Eye (tissue), 1 donor: Measurements from ENCODE around the gene SCMH1.
A peak's percentile ranks its signal among the peaks of the same experiment; 100 is the strongest.

Experiments
- DNase-seq: peaks from one replicate; pipeline ENCODE4 v3.0.0-alpha.2; 2015

SCMH1 gene

DNA sequence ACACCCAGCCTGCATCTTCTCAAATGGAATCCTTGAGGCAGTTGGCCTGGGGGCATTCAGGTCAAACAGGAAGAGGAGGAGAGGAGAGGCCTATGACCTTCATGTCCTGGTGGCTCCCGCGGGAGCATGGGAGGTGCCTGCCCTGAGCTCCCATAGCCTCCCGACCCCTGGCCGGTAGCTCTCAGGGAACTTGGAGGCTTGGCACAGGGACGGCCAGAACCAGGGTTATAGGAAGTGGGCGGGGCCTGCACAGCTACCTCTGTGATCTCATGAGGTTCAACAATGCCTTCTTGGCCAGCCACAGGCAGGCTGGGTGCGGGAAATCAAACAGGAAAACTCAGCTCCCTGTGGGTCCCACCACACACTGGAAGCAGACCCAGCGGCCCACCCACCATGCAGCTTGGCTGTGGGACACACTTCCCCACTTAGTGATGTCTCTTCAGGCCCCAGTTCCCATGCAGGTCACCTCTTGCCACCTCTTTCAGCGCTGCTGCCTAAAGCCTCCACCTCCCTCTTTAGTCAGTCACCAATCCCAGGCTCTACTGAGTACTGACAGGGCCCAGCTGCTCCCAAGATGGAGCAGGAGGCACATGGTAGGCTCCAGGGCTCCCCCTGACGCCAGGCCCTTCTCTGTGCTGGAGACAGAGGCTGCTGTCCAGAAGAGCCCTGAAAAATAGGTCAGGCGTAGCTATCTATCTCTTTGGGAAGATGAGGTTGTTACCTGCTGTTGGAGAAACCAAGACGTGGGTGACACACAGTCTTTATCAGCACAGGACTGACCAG lies 220.4 kb downstream of the SCMH1 start, which contains the start of gene SLFNL1:
Gene SLFNL1, minus strand, starts transcription at position 200 of the 783 bp plus-strand sequence. CDS start 1,065 bp downstream, outside the sequence.
- peak; percentile 53 for DNase-seq

DNA sequence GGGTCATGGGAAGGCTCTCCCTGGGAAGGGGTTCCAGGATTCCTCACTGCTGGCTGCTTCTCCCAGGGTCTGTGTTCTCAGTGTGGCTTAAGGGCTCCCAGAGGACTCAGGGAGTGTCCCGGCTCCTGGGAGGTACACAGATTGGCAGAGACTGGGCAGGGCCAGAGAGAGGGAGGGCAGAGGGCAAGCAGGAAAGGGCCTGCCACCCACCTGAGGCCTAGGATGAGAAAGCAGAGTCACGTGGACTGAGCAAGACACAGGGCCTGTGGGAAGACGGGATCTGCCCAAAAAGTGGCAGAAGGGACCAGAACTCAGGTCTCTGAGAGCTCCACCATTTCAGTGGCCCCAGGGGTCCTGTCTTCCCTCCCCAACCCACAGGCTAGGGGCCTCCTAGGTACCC lies 221.5 kb downstream of the SCMH1 start:
- DNase-seq = no peak

GRCh38 chr1:41020109-41020576 lies 222.0 kb downstream of the SCMH1 start:
- no peak for DNase-seq

GRCh38 chr1:41019353-41019745 lies 222.8 kb downstream of the SCMH1 start:
- no peak for DNase-seq

DNA sequence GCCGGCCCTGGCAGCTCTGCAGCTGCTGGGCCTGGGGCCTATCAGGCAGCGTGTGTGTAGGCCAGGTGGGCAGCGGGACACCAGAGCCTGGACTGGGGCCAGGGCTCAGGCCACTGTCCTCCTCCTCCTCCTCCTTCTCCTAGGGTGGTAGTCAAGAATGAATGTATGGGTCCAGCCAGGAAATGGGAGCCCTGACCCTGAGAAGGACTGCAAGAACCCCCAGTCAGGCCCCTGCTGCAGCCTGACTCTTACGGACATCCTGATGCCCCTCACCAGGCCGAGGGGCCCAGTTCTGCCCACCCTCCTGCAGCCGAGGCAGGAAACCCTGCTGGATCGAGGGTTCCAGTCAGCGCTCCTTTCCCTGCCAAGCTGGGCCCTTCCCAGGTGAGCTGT lies 224.1 kb downstream of the SCMH1 start:
- no peak for DNase-seq

DNA sequence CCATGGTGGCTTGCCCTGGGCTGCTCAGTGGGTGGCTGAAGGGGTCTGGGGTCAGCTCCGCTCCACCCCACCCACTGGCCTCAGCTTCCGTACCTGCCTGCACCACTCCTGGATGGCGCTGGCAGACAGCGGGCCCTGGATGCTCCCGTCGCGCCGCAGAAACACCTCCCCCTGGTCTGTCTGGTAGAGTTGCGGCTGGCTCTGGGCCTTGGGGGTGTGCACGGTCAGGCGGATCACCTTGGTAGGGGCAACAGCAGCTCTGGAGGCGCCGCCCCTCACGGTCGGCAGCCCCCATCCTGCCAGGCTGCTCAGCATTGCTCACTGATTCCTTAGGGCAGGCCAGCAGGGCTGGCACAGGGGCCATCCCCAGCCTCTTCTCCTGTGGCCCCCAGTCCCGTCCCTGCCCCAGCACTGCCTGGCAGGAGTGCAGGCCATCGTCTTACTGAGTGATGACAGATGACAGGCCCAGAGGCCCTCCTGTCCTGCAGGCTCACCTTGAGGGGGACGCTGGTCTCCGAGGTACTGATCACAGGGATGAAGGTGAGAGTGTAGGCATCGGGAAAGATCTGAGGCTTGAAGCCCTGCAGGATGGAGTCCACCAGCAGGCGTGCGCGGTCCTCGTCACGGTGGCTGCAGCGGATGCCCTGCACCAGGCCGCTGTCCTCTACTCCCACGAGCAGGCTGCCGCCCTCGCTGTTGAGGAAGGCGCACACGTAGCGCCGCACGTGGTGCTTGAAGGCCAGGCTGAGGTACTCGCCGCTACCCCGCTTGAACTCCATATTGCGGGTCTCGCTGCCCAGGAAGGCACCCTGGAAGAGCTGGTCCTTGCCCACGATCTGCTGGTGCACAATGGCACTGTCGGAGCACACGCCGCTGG lies 224.7 kb downstream of the SCMH1 start:
- DNase-seq = no peak

DNA sequence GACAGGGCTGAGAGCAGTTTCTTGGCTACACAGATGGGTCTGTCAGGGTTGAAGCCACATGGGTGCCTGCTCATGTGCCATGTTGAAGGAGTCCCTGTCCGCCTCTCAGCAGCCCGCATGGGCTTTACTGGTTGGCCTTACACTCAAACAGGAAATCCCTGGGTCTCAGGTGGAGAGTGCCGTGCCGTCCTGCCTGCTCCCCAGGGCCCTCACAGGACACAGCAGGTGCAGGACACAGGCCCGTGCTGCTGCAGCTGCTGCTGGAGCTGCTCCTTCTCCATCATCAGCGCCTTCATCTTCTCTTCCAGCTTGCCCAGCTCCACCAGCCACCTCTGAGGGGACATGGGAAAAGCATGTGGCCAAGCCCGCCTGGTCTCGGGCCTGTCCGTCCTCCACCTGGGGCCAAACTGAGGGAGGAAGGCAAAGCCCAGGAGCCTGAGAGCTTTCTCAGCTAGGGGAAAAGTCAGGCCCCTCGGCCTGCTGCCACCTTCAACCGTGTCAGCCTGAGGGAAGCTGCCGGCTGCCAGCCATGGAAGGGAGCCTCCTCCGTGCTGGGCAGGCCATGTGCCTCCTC lies 226.1 kb downstream of the SCMH1 start:
- no peak for DNase-seq

DNA sequence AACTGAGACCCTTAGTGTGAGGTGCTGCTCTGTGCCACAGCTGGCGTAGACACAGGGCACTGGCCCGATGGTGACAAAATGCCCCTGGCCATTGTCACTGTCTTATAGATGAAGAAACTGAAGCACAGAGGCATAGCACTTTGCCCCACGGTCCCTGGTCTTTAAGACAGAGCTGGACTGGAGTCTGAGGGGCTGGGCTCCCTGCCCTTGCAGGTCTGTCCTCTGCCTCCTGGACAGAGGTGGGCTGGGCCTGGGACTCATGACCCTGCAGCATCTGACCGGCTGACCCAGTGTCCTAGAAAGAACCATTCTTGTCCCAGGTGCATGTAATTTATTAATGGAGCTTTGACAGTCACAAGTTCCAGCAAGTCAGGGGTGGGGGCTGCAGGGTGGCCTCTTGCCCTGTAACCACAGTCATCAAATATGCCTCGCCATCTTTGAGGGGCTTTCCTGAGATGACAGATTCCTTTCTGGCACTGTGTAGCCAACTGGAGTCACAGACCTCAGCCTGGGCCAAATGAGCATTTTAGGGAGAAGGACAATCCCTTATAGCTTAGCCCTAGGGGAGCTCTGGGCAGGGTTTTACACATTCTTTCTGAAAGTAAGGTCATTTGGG lies 226.7 kb downstream of the SCMH1 start:
- DNase-seq = no peak

DNA sequence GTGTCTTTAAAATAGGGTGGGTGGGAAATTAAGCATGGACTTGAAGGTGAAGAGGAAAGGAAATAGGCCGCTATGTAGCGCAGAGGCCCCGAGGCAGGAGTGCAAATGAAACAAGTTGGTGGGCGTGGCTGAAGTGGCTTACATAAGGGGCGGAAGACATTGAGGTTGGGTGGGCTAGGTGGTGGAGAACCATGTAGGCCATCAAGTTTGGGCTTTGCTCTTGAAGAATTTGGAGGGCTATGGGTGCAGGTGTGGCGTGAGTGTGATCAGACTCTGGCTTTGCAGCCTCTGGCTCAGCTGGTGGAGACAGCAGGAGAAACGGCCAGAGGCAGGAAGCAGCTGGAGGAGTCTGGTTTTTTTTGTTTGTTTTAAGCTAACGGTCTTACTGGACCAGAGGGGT lies 227.2 kb downstream of the SCMH1 start:
- DNase-seq = no peak

DNA sequence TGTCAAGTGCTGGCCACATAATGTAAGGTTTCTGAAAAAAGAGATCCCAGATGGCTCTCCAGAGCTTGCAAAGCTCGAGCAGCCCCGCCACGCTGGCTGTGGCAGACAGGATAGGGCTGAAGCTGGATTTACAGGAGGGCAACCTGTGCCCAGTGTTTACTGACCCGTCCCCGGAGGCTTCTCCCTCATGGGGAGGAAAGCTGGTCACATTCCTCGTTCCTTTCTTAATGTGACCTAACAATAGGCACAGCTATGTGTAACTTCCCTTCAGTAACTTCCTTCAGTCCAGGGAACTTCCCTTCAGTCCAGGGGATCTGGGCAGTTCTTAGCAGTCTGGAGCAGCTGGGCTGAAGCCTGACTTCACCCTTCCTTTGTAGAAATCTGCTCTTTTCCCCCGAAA lies 228.3 kb downstream of the SCMH1 start:
- DNase-seq = no peak

DNA sequence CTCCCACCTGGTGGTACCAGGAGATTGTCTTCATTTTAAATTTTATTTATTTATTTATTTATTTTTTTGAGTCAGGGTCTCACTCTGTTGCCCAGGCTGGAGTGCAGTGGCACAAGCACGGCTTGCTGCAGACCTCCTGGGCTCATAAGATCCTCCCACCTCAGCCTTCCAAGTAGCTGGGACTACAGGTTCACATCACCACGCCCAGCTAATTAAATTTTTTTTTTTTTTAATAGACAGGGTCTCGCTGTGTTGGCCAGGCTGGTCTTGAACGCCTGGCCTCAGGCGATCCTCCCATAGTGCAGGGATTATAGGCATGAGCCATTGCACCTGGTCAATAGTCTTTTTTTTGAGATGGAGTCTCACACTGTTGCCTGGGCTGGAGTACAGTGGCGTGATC lies 229.1 kb downstream of the SCMH1 start:
- no peak for DNase-seq

DNA sequence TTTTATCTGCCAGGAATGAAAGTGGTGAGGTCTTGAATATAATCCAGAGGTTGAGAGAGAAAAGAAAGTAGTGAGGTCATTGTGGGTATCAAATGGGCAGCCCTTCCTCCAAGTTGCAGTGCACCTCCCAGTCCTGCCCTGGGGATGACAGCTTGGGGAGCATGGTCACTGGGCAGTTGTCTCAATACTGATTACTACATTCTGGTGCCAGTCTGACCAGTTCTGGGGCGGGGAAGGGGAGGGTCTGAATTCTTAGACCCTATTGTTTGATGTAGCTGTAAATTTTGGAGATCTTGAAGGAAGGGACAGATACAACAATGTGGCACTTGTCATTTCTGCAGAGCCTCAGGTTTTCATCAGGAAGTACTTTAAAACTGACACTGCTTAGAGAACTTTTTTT lies 231.8 kb downstream of the SCMH1 start:
- no peak for DNase-seq

DNA sequence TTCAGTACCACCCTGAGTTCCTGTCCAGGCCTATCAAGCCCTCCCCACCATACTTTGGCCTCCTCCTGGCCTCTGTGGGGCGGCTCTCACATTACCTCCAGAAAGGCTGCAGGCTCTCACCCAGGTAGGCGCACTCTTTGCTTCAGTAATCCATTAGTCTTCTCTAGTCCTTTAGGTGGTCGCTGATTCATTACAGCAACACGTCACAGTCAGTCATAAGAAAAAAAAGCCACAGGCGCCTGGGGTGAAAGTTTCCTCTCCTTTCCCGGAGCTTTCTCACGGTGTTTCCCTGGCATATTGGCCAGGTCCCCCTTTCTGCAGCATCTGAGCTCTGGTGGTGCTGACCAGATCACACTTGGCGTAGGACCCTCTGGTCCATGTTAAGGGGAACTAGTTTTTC lies 232.6 kb downstream of the SCMH1 start:
- DNase-seq = no peak

GRCh38 chr1:41006942-41007865 lies 234.9 kb downstream of the SCMH1 start:
- no peak for DNase-seq

GRCh38 chr1:41005876-41006275 lies 236.2 kb downstream of the SCMH1 start:
- no peak for DNase-seq

DNA sequence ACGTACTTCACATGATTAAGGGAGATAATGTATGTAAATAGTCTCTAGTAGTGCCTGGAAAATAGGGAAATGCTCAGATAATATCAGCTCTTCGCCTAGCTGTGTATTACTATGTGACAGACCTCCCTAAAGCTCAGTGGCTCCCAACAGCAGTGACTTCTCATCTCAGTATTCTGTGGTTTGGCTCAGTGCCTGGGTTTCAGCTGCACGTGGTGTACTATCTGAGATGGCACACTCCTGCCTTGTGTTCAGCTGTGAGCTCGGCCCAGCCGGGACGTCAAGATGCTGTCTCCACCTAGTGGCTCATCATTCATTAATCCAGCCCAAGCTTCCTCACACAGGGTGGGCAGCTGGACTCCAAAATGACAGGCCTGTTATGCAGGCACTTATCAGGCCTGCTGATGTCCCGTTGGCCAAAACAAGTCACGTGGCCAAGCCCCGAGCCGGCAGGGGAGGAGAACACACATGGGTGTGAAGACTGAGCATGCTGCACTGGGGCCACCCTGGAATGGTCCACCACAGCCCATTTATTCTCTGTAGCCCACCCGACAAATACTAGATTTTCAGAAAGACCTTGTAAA lies 238.4 kb downstream of the SCMH1 start:
- DNase-seq = peak; percentile 86

- DNase-seq = no peak
Observed at GRCh38 chr1:41003127-41003639, 238.9 kb downstream of the SCMH1 start.

GRCh38 chr1:40998668-40999067 lies 243.4 kb downstream of the SCMH1 start:
- DNase-seq = no peak

DNA sequence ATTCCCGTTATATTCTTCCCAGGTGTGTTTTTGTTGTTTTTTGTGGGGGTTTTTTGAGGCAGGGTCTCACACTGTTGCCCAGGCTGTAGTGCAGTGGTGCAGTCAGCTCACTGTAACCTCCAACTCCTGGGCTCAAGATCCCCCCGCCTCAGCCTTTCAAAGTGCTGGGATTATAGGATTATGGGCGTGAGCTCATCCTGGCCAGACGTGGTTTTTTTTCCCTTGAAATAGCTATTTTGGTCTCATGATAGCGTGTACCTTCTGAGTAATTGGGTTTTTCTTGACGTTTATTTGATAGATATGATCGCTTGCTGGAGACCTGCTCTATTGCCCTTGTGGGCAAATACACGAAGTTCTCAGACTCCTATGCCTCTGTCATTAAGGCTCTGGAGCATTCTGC lies 245.0 kb downstream of the SCMH1 start:
- DNase-seq = no peak

- DNase-seq = no peak
Observed at GRCh38 chr1:40989066-40989465, 253.0 kb downstream of the SCMH1 start.

- no peak for DNase-seq
Observed at GRCh38 chr1:40988280-40988679, 253.8 kb downstream of the SCMH1 start.
